MM.1S (cell line): ENCODE measurements around the gene FAM98A.
A peak's percentile ranks its signal among the peaks of the same experiment; 100 is the strongest.

Source experiments
- DNase-seq: peaks from one replicate; pipeline ENCODE4 v3.0.0-alpha.2; 2015
- H2AFZ ChIP-seq: fragments of 300-600 bp; sonication (generic); 2 replicates; pipeline ENCODE4 v1.6.0; 2016; ENCODE audit warnings: antibody characterized with exemption, low read length
- H3F3A ChIP-seq: fragments of 300-600 bp; sonication (generic); 2 replicates; pipeline ENCODE4 v1.6.1; 2016; ENCODE audit warnings: mild to moderate bottlenecking, antibody characterized with exemption, low read length, moderate library complexity, mixed read lengths; ENCODE audit not compliant: insufficient read depth
- H3K27ac ChIP-seq: fragments of 300-600 bp; sonication (generic); 2 replicates; pipeline ENCODE4 v1.5.1; 2016; ENCODE audit warnings: mild to moderate bottlenecking, low read length
- H3K27me3 ChIP-seq: fragments of 300-600 bp; sonication (generic); replicated peaks from 2 replicates; pipeline ENCODE4 v1.6.0; 2016; ENCODE audit warnings: low read length; ENCODE audit not compliant: insufficient read depth
- H3K36me3 ChIP-seq: fragments of 300-600 bp; sonication (generic); replicated peaks from 2 replicates; pipeline ENCODE4 v1.6.1; 2016; ENCODE audit warnings: mild to moderate bottlenecking, low read length, mixed read lengths; ENCODE audit not compliant: insufficient read depth
- H3K4me1 ChIP-seq: fragments of 300-600 bp; sonication (generic); 2 replicates; pipeline ENCODE4 v1.6.1; 2016; ENCODE audit warnings: low read length, mixed read lengths
- H3K4me2 ChIP-seq: fragments of 300-600 bp; sonication (generic); 2 replicates; pipeline ENCODE4 v1.6.0; 2016; ENCODE audit warnings: low read depth, low read length
- H3K4me3 ChIP-seq: fragments of 300-600 bp; sonication (generic); 2 replicates; pipeline ENCODE4 v1.5.1; 2016; ENCODE audit warnings: low read length, mixed read lengths
- H3K79me2 ChIP-seq: fragments of 300-600 bp; sonication (generic); 2 replicates; pipeline ENCODE4 v1.6.1; 2016; ENCODE audit warnings: mixed run types, low read length, mixed read lengths
- H3K9ac ChIP-seq: fragments of 300-600 bp; sonication (generic); 2 replicates; pipeline ENCODE4 v1.6.1; 2016; ENCODE audit warnings: low read length, mixed read lengths
- H3K9me2 ChIP-seq: fragments of 300-600 bp; sonication (generic); replicated peaks from 2 replicates; pipeline ENCODE4 v1.6.1; 2016; ENCODE audit warnings: mild to moderate bottlenecking, low read length, mixed read lengths; ENCODE audit not compliant: insufficient read depth
- H3K9me3 ChIP-seq: fragments of 300-600 bp; sonication (generic); replicated peaks from 2 replicates; pipeline ENCODE4 v1.6.1; 2016; ENCODE audit warnings: mild to moderate bottlenecking, low read length, mixed read lengths; ENCODE audit not compliant: insufficient read depth
- H4K20me1 ChIP-seq: fragments of 300-600 bp; sonication (generic); 2 replicates; pipeline ENCODE4 v1.6.1; 2016; ENCODE audit warnings: mild to moderate bottlenecking, low read length, moderate library complexity, mixed read lengths; ENCODE audit not compliant: insufficient read depth
- CTCF ChIP-seq: fragments of 300-600 bp; sonication (generic); IDR thresholded peaks from 2 replicates; pipeline ENCODE4 v1.5.1; 2016; ENCODE audit warnings: antibody characterized with exemption, low read length, mixed read lengths
- EZH2 ChIP-seq: fragments of 300-600 bp; sonication (generic); optimal IDR thresholded peaks from 2 replicates; pipeline ENCODE3; 2017; ENCODE audit warnings: low read depth, mild to moderate bottlenecking, antibody characterized with exemption, low read length, mixed read lengths
- EZH2phosphoT487 ChIP-seq: fragments of 300-600 bp; sonication (generic); IDR thresholded peaks from 2 replicates; pipeline ENCODE4 v1.6.1; 2018; ENCODE audit warnings: antibody characterized with exemption, low read length

Gene FAM98A

DNA sequence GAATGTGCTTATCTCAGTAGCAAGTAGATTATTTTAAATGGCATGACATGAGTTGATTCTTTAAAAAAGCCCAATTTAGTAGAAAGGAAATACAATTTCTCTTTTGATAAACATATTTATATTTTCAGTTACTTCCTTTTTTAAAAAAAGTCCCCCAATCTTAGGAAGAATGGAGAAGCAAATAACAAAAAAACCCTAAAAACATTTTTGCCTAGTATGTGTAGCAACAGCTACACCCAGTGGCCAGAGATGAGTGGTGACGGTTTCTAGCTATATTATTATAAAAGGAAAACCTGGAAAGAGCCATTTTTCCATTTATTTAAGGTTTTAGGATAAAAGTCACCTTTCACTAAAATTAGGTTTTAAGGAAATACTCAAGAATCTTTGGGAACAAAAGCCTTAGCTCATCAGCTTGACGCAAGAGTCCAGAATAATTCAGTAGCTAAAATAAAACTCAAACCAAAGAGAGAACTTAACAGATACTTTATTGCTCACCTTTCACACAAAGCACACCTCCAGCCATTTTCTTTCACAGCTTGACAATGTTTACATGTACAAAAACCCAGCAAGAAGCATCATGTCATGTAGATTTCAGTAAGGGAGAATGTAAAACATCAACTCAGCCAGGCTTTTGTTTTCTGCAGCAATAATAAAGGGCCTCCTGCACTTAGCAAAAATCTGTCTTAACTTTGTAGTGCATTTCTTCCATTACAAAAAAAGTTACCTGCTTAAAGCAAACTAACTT is 15.7 kb downstream of the FAM98A start:
- Histone ChIP-seq H2AFZ (no peak overlapping the region), H3K27me3 (no peaks in the 10 kb centered on the region), H4K20me1 (no peaks in the 10 kb centered on the region), H3K27ac (no peak overlapping the region), H3K9me3 (no peaks in the 10 kb centered on the region), H3K9me2 (no peaks in the 10 kb centered on the region), H3K36me3 (peaks cover 18% of the 10 kb centered on the region), H3K79me2 (no peaks in the 10 kb centered on the region), H3K4me2 (no peak overlapping the region), H3K4me3 (no peak overlapping the region), H3F3A (peaks cover 8% of the 10 kb centered on the region; the same call in 1 of the 2 replicates), H3K4me1 (no peaks in the 10 kb centered on the region), H3K9ac (no peak overlapping the region)
- DNase-seq, result peak; percentile 41
- no peak for TF ChIP-seq EZH2phosphoT487
- peak; percentile 74 for TF ChIP-seq CTCF

DNA sequence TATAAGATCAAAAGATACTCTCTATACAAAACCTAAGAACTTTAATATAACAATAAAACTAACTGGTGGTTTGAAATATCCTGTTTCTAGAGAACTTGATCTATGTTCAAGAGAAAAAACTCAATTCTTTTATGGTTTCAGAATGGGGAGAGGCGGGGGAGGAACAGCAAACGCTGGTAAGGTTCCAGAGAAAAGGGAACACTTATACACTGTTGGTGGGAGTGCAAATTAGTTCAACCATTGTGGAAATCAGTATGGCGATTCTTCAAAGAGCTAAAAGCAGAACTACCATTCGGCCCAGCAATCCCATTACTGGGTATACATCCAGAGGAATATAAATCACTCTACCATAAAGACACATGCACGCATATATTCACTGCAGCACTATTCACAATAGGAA is 17.2 kb downstream of the FAM98A start:
- Histone ChIP-seq H3K4me3 (no peak overlapping the region), H3K9me2 (no peaks in the 10 kb centered on the region), H3K4me2 (no peak overlapping the region), H3K27ac (no peak overlapping the region), H3F3A (peaks cover 8% of the 10 kb centered on the region), H3K9ac (no peak overlapping the region), H2AFZ (no peak overlapping the region), H3K79me2 (no peaks in the 10 kb centered on the region), H3K4me1 (no peaks in the 10 kb centered on the region), H3K36me3 (peaks cover 14% of the 10 kb centered on the region), H4K20me1 (no peaks in the 10 kb centered on the region), H3K27me3 (no peaks in the 10 kb centered on the region), H3K9me3 (no peaks in the 10 kb centered on the region)
- DNase-seq, result no peak
- TF ChIP-seq CTCF, result no peak
- TF ChIP-seq EZH2, result no peak
- no peak for TF ChIP-seq EZH2phosphoT487

- H2AFZ ChIP-seq, result no peak overlapping the region
- no peak for TF ChIP-seq CTCF
- no peak for TF ChIP-seq EZH2
- TF ChIP-seq EZH2phosphoT487, result no peak
- H3K27me3 ChIP-seq, result no peaks in the 10 kb centered on the region
- no peak overlapping the region for H3K4me2 ChIP-seq
- H3K9ac ChIP-seq, result no peak overlapping the region
- no peaks in the 10 kb centered on the region for H3K4me1 ChIP-seq
- H3K9me3 ChIP-seq, result no peaks in the 10 kb centered on the region
- no peak overlapping the region for H3K27ac ChIP-seq
- H3K9me2 ChIP-seq, result no peaks in the 10 kb centered on the region
- no peak for DNase-seq
- peaks cover 6% of the 10 kb centered on the region for H3F3A ChIP-seq
- H4K20me1 ChIP-seq, result no peaks in the 10 kb centered on the region
- no peaks in the 10 kb centered on the region for H3K79me2 ChIP-seq
- 0 out of 2 replicates have a peak, but pooled peaks cover 7% of the 10 kb centered on the region for H3K36me3 ChIP-seq
- no peak overlapping the region for H3K4me3 ChIP-seq
Observed at GRCh38 chr2:33579227-33579626, 19.9 kb downstream of the FAM98A start.
